ENCODE data around the gene NEURL2. TPM values are rescaled to one million over a fixed set of nuclear protein-coding genes. Genes with fewer than 3 reads are reported as not detected.
A peak's percentile ranks its signal among the peaks of the same experiment; 100 is the strongest.

NEURL2 gene
- total RNA-seq, 4 donors from 2014 or later, result 2.2 to 26.4 (median 17.0) TPM

- Histone ChIP-seq H3K4me3 (no peak overlapping the region), H3K9me3 (no peaks in the 10 kb centered on the region), H3K27me3 (no peaks in the 10 kb centered on the region), H3K4me1 (peaks cover 0 to 43% (median 7%) of the 10 kb centered on the region in 3 donors), H3K36me3 (peaks cover 0 to 58% of the 10 kb centered on the region in 2 donors), H3K27ac (no peak overlapping the region)
- ATAC-seq, result no peak
- 32 to 75% methylated on average over 2 of the region's 2 CpGs for WGBS, 2 donors (ENCODE audit: low coverage in 1 of 2)
- TF ChIP-seq CTCF (IDR thresholded peaks at IDR 0.05) (no peak), POLR2A (IDR thresholded peaks at IDR 0.05) (no peak), EP300 (IDR thresholded peaks at IDR 0.05) (no peak), POLR2AphosphoS5 (IDR thresholded peaks at IDR 0.05) (no peak)
Measured at GRCh38 chr20:45937765-45938164, 46.8 kb upstream of the NEURL2 start.

- Histone ChIP-seq H3K4me3 (peak overlapping the region; percentile 72 to 81), H3K27ac (peak overlapping the region; percentile 92 to 100 (median 96)), H3K27me3 (no peaks in the 10 kb centered on the region), H3K4me1 (peaks cover 0 to 44% (median 7%) of the 10 kb centered on the region in 3 donors), H3K9me3 (no peaks in the 10 kb centered on the region), H3K36me3 (peaks cover 0 to 35% of the 10 kb centered on the region in 2 donors)
- peak; percentile 26 for ATAC-seq
- TF ChIP-seq POLR2AphosphoS5 (IDR thresholded peaks at IDR 0.05) (peak; percentile 43), CTCF (IDR thresholded peaks at IDR 0.05) (no peak)
- whole genome bisulfite sequencing, 2 donors (ENCODE audit: low coverage in 1 of 2), result 4 to 9% methylated on average over 18 to 19 of the region's 21 CpGs
Measured at GRCh38 chr20:45935416-45936046, 44.5 kb upstream of the NEURL2 start.

GRCh38 chr20:45934586-45935415, 43.8 kb upstream of the NEURL2 start, which contains the start of gene PCIF1:
PCIF1 (plus strand) TSS chr20:45934683; CDS start chr20:45939000, 4,317 bp downstream.
- no peaks in the 10 kb centered on the region for H3K27me3 ChIP-seq
- WGBS, 2 donors (ENCODE audit: low coverage in 1 of 2), result 0% methylated on average over 5 of the region's 102 CpGs; no CpG with 5 or more reads in 1 of the 2 donors
- peak; percentile 94 for ATAC-seq

GRCh38 chr20:45934046-45934585, 43.1 kb upstream of the NEURL2 start:
- Histone ChIP-seq H3K4me1 (peaks cover 0 to 44% (median 7%) of the 10 kb centered on the region in 3 donors), H3K27me3 (no peaks in the 10 kb centered on the region), H3K27ac (peak overlapping the region; percentile 97 to 100 (median 98)), H3K9me3 (no peaks in the 10 kb centered on the region), H3K4me3 (peak overlapping the region; percentile 72 to 87), H3K36me3 (peaks cover 0 to 21% of the 10 kb centered on the region in 2 donors)
- WGBS, 2 donors (ENCODE audit: low coverage in 1 of 2), result no CpG with 5 or more reads among the region's 34 CpGs
- peak; percentile 27 for ATAC-seq
- no peak for TF ChIP-seq POLR2A (IDR thresholded peaks at IDR 0.05)
- no peak for TF ChIP-seq CTCF (IDR thresholded peaks at IDR 0.05)
- TF ChIP-seq POLR2AphosphoS5 (IDR thresholded peaks at IDR 0.05), result no peak
- TF ChIP-seq EP300 (IDR thresholded peaks at IDR 0.05), result no peak

More at GRCh38 chr20:45934586-45935415, 43.8 kb upstream of the NEURL2 start, which contains the start of gene PCIF1:
- Histone ChIP-seq H3K27ac (peak within 1 kb of the TSS; percentile 97 to 100 (median 98)), H3K4me1 (peaks cover 0 to 44% (median 7%) of the 10 kb centered on the region in 3 donors), H3K36me3 (peaks cover 0 to 28% of the 10 kb centered on the region in 2 donors), H3K9me3 (no peaks in the 10 kb centered on the region), H3K4me3 (peak within 1 kb of the TSS; percentile 72 to 87)
- TF ChIP-seq EP300 (IDR thresholded peaks at IDR 0.05) (no peak), POLR2A (IDR thresholded peaks at IDR 0.05) (peak; percentile 96 to 98), POLR2AphosphoS5 (IDR thresholded peaks at IDR 0.05) (peak; percentile 100), CTCF (IDR thresholded peaks at IDR 0.05) (peak in 2 of 4 experiments; percentile 12 to 19)
